Keratinocyte (primary cell): ENCODE measurements around the gene FRMPD2. TPM values are rescaled to one million over a fixed set of nuclear protein-coding genes. Genes with fewer than 3 reads are reported as not detected.

Experiments
- DNase-seq: peaks from one replicate; pipeline ENCODE4 v3.0.0-alpha.2; 2011; ENCODE audit warnings: low read depth, missing footprints, low spot score
- FAIRE-seq: peaks from 2 replicates; lab custom pipeline; 2011; peaks lifted over from hg19 to GRCh38; lab: Jason Lieb, UNC
- H2AFZ ChIP-seq: 2 replicates; pipeline ENCODE4 v1.6.0; 2012; ENCODE audit warnings: low read length, control low read depth, inconsistent platforms; ENCODE audit not compliant: control insufficient read depth
- H3K27ac ChIP-seq: 2 replicates; pipeline ENCODE4 v1.5.1; 2011; ENCODE audit warnings: low read length; ENCODE audit not compliant: control insufficient read depth, insufficient read depth
- H3K27me3 ChIP-seq: 3 replicates; pipeline ENCODE4 v1.6.0; 2011; ENCODE audit warnings: low read length; ENCODE audit not compliant: control insufficient read depth, insufficient read depth; ENCODE audit errors: extremely low read depth
- H3K36me3 ChIP-seq, 2 experiments: 2 replicates in 1 of 2; 3 replicates in 1 of 2; pipeline ENCODE4 v1.5.1; 2011; ENCODE audit warnings: low read length in 2 of 2, mild to moderate bottlenecking in 1 of 2; ENCODE audit not compliant: control insufficient read depth in 2 of 2, insufficient read depth in 2 of 2; ENCODE audit errors: extremely low read depth in 1 of 2
- H3K4me1 ChIP-seq: 3 replicates; pipeline ENCODE4 v1.5.1; 2011; ENCODE audit warnings: low read length; ENCODE audit not compliant: control insufficient read depth, insufficient read depth; ENCODE audit errors: extremely low read depth
- H3K4me2 ChIP-seq: 3 replicates; pipeline ENCODE4 v1.6.0; 2011; ENCODE audit warnings: low read depth, low read length; ENCODE audit not compliant: control insufficient read depth, insufficient read depth; ENCODE audit errors: extremely low read depth
- H3K4me3 ChIP-seq, 3 experiments: fragments of 200-600 bp in 1 of 3; sonication (generic) in 1 of 3; 2 replicates in 2 of 3; 3 replicates in 1 of 3; pipeline ENCODE4 v1.5.1; 2011 to 2016; ENCODE audit warnings: low read length in 3 of 3, mild to moderate bottlenecking in 3 of 3, control low read depth in 2 of 3, inconsistent platforms in 1 of 3, low read depth in 1 of 3, mixed read lengths in 1 of 3, mixed run types in 1 of 3, moderate library complexity in 1 of 3; ENCODE audit not compliant: control insufficient read depth in 2 of 3, insufficient read depth in 2 of 3; ENCODE audit errors: extremely low read depth in 1 of 3
- H3K79me2 ChIP-seq: 2 replicates; pipeline ENCODE4 v1.6.0; 2012; ENCODE audit warnings: low read length; ENCODE audit not compliant: control insufficient read depth, insufficient read depth
- H3K9ac ChIP-seq: 3 replicates; pipeline ENCODE4 v1.6.0; 2011; ENCODE audit warnings: low read length; ENCODE audit not compliant: control insufficient read depth, insufficient read depth; ENCODE audit errors: extremely low read depth
- H3K9me1 ChIP-seq: 3 replicates; pipeline ENCODE4 v1.6.0; 2011; ENCODE audit warnings: low read length; ENCODE audit not compliant: control insufficient read depth, insufficient read depth; ENCODE audit errors: extremely low read depth
- H3K9me3 ChIP-seq: 2 replicates; pipeline ENCODE4 v1.5.1; 2012; ENCODE audit warnings: low read depth, low read length; ENCODE audit not compliant: control insufficient read depth
- H4K20me1 ChIP-seq: 3 replicates; pipeline ENCODE4 v1.6.0; 2011; ENCODE audit warnings: low read length; ENCODE audit not compliant: control insufficient read depth, insufficient read depth; ENCODE audit errors: extremely low read depth
- EZH2 ChIP-seq: IDR thresholded peaks from one replicate; pipeline ENCODE4 v1.6.1; 2012; ENCODE audit warnings: inconsistent platforms, mild to moderate bottlenecking, low read length, moderate library complexity
- dilution Hi-C: fragments of 300-500 bp; cut with MboI; formaldehyde crosslinking; loops from one replicate; pipeline ENCODE4 v1.7.0; 2020; ENCODE audit warnings: low sequenced_read_pairs; ENCODE audit not compliant: extremely low pct_ligation_motif_present
- polyA plus RNA-seq, 5 experiments: library from polyadenylated mRNA; depleted of rRNA in 3 of 5; stranded (reverse) in 3 of 5; stranded (forward) in 1 of 5; unstranded in 1 of 5; fragments of >200 nt; gene quantifications; 1 replicate in 1 of 5; 2 replicates in 3 of 5; 3 replicates in 1 of 5; pipeline versions ENCODE4 v1.2.1 to v1.2.3, GENCODE V29; 2011 to 2012; ENCODE audit warnings: missing spikeins in 2 of 5, low read depth in 1 of 5, low replicate concordance in 1 of 5
- TF ChIP-seq, protein P1 (sequence below), 3 experiments: IDR thresholded peaks in 1 of 3; conservative IDR thresholded peaks in 1 of 3; optimal IDR thresholded peaks in 1 of 3; 2 replicates in 2 of 3; 3 replicates in 1 of 3; pipeline versions ENCODE3 to v1.5.1; 2011; ENCODE audit warnings: low read length in 3 of 3, mild to moderate bottlenecking in 3 of 3, moderate library complexity in 2 of 3, control low read depth in 1 of 3, inconsistent platforms in 1 of 3; ENCODE audit not compliant: insufficient read depth in 2 of 3; ENCODE audit errors: extremely low read depth in 1 of 3

Gene FRMPD2
- polyA plus RNA-seq, 1 donor (not counting 4 experiments of a cell fraction or from before 2014, with no cell fraction given), result not detected

DNA sequence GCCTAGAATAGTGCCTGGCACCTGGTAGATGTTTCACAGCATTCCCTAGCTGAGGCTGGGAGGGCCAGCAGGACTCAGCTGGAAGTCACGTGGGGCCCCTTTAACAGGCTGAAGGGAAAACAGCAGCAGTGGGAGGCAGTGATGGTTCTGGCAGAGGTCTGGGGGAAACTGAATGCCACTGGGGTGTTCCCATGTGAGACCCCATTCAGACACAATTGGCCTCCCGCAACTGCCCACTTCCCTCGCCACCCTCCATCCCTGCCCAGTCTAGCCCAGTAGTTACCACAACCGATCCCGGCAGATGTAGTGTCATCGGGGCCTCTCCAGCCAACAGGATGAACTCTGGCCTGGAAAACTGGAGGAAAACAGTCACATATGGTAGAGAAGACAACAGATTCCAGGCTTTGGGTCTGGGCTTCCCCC lies 38.3 kb downstream of the FRMPD2 start:
- H3K4me2 ChIP-seq, result no peak overlapping the region
- no peaks in the 10 kb centered on the region for H3K4me1 ChIP-seq
- H2AFZ ChIP-seq, result no peak overlapping the region
- dilution Hi-C loops, result no loop called here
- no peaks in the 10 kb centered on the region for H3K9me1 ChIP-seq
- no peaks in the 10 kb centered on the region for H4K20me1 ChIP-seq
- FAIRE-seq (no peak), DNase-seq (no peak)
- H3K9ac ChIP-seq, result no peak overlapping the region
- H3K27ac ChIP-seq, result no peak overlapping the region
- H3K36me3 ChIP-seq, result no peaks in the 10 kb centered on the region
- TF ChIP-seq, protein P1, sequence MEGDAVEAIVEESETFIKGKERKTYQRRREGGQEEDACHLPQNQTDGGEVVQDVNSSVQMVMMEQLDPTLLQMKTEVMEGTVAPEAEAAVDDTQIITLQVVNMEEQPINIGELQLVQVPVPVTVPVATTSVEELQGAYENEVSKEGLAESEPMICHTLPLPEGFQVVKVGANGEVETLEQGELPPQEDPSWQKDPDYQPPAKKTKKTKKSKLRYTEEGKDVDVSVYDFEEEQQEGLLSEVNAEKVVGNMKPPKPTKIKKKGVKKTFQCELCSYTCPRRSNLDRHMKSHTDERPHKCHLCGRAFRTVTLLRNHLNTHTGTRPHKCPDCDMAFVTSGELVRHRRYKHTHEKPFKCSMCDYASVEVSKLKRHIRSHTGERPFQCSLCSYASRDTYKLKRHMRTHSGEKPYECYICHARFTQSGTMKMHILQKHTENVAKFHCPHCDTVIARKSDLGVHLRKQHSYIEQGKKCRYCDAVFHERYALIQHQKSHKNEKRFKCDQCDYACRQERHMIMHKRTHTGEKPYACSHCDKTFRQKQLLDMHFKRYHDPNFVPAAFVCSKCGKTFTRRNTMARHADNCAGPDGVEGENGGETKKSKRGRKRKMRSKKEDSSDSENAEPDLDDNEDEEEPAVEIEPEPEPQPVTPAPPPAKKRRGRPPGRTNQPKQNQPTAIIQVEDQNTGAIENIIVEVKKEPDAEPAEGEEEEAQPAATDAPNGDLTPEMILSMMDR (optimal IDR thresholded peaks at IDR 0.05 in 1 of 3, IDR thresholded peaks at IDR 0.05 in 1 of 3, conservative IDR thresholded peaks at IDR 0.05 in 1 of 3; ENCODE audit: extremely low read depth in 1 of 3, insufficient read depth in 2 of 3, low read length in 3 of 3), result no peak
- TF ChIP-seq EZH2, result no peak
- no peaks in the 10 kb centered on the region for H3K79me2 ChIP-seq
- H3K4me3 ChIP-seq, result no peak overlapping the region
- no peaks in the 10 kb centered on the region for H3K27me3 ChIP-seq
- H3K9me3 ChIP-seq, result no peaks in the 10 kb centered on the region

- H3K4me3 ChIP-seq, result no peak overlapping the region
- H3K9ac ChIP-seq, result no peak overlapping the region
- H3K36me3 ChIP-seq, result no peaks in the 10 kb centered on the region
- no peaks in the 10 kb centered on the region for H3K79me2 ChIP-seq
- H2AFZ ChIP-seq, result no peak overlapping the region
- TF ChIP-seq, protein P1 (optimal IDR thresholded peaks at IDR 0.05 in 1 of 3, IDR thresholded peaks at IDR 0.05 in 1 of 3, conservative IDR thresholded peaks at IDR 0.05 in 1 of 3; ENCODE audit: extremely low read depth in 1 of 3, insufficient read depth in 2 of 3, low read length in 3 of 3), result no peak
- TF ChIP-seq EZH2, result no peak
- FAIRE-seq (no peak), DNase-seq (no peak)
- H3K27ac ChIP-seq, result no peak overlapping the region
- no peak overlapping the region for H3K4me2 ChIP-seq
- H3K9me1 ChIP-seq, result no peaks in the 10 kb centered on the region
- no peaks in the 10 kb centered on the region for H4K20me1 ChIP-seq
- no peaks in the 10 kb centered on the region for H3K27me3 ChIP-seq
- no peaks in the 10 kb centered on the region for H3K9me3 ChIP-seq
- dilution Hi-C loops, result no loop called here
- no peaks in the 10 kb centered on the region for H3K4me1 ChIP-seq
Observed at GRCh38 chr10:48235501-48235900, 39.0 kb downstream of the FRMPD2 start.
